Ramos (cell line): ENCODE results near the gene RGL1.

Source experiments
- in situ Hi-C: fragments of 300-500 bp; cut with MboI; formaldehyde crosslinking; loops from one replicate; pipeline ENCODE4 v1.14.3; 2022; ENCODE audit warnings: low sequenced_read_pairs; ENCODE audit not compliant: unreplicated experiment

The RGL1 gene

DNA sequence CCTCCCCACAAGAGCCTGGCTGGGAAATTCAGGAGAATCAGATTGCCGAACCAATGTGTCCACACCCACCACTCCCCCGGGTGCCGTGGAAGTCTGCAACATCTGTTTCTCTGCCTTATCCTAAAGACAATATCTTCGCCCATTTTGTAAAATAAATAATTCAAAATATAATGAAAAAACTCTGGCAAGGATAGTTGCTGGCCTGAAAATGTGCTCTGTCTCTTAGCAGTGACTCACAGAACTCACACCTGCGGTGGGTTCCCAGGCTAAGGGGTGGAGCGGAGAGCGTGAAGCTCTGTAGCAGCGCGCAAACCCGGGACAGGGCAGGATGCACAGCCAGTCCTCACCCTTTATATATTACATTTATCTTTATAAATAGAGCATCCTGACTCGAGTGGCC, 132.7 kb downstream of the RGL1 start:
- in situ Hi-C loops: no loop called here

- in situ Hi-C loops: no loop called here
Observed at GRCh38 chr1:183941001-183941400, 136.1 kb downstream of the RGL1 start.

DNA sequence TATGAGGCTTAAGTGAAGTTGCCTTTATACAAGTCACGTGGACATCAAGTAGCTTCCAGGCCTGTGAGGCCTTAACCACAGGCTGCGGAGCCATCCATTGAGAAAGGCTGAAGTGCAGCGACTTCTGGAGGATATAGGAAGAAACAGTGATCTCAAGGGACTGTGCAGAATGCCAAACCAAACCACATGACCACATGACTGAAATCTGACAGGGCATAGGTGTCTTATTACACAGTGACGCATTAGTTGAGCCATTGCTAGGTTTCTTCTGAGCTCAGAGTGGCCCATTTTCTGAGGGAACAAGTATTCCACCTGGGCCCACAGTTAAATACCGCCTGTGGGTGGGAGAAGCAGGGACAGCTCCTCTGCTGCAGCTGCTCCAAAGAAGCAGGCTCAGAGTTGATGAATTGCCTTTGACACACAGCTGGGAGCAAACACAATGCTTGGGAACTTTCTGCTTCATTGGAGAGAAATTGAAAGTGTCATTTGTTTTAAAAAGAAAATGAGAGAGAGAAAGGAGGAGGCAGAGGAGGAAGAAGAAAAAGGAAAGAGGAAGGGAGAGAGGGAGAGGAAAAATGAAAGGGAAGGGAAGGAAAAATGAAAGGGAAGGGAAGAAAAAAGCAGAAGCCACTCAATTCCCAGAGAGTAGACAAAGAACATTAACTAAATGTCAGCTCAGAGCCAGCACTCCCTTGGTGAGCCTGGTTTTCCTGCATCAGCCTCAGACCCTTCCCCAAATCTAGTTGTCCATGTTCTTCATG, 138.2 kb downstream of the RGL1 start:
- in situ Hi-C loops: no loop called here

- in situ Hi-C loops: no loop called here
Observed at GRCh38 chr1:183945428-183946319, 140.8 kb downstream of the RGL1 start.

- in situ Hi-C loops: no loop called here
Observed at GRCh38 chr1:183946320-183946613, 141.3 kb downstream of the RGL1 start.

DNA sequence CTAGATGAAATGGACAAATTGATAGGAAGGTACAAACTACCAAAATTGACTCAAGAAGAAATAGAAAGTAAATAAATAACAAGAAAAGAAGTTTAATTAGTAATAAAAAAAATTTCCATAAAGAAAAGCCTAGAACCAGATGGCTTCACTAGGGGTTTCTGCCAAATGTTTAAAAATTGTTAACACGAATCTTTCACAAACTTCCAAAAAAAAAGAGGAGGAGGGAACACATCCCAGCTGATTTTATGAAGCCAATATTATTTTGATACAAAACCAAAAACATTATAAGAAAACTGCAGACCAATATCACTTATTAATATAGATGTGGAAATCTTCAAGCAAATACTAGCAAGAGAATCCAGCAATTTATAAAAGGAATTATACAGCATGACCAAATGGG, 143.1 kb downstream of the RGL1 start:
- in situ Hi-C loops: no loop called here

DNA sequence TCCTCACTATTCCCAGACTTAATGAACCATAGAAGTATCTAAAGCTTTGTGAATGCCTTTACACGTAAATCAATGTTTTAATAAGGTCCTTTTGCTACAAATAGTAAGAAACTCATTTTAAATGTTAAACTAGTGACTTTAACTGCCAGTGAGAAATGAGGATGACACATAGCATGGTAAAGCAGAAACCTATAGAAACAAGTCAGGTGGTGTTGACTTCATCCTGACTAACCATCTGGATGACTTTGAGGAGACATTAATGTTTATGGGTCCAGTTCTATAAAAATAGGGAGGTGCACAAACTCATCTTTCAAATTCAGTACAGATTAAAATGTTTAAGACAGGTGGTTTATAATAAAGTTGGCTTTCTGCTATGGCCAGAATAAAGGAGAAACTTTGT, 147.2 kb downstream of the RGL1 start:
- in situ Hi-C loops: no loop called here

GRCh38 chr1:183953031-183953430, 148.1 kb downstream of the RGL1 start:
- in situ Hi-C loops: no loop called here

DNA sequence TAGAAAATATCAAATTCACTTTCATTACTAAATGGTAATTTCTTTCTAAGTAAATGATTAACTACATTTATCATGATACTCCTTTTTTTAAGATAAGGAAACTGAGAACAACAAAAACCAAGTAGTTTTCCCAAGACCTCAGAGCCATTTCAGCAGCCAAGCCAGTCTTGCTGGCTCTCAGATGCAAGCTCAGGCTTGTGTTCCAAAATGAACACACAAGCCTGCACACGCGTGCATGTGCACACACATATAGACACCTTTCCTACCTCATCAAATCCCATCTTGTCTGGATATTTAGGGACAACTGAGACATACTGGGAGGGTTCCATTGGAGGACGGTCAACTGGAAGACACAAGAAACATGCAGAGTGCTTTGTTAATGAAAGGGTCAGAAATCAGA, 149.6 kb downstream of the RGL1 start:
- in situ Hi-C loops: no loop called here

- in situ Hi-C loops: no loop called here
Observed at GRCh38 chr1:183956559-183957188, 151.8 kb downstream of the RGL1 start.

- in situ Hi-C loops: no loop called here
Observed at GRCh38 chr1:183957216-183957830, 152.4 kb downstream of the RGL1 start.

DNA sequence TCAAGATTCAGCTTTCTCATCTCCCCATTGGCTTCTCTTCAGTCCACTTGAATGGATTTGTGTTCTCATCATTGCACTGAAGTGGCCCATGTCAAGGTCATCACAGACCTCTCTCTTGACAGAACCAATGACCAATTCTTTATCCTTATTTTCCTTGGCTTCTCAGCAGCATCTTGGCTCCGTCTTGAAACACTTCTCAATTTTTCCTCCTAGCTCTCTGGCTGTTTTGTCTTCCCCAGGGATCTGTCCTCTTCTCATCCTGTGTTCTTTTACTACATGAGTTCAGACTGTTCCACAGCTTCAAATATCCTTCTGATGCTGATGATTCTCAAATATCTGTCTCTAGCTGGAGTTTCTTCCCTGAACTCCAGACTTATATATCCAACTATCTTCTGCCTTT, 154.0 kb downstream of the RGL1 start:
- in situ Hi-C loops: no loop called here

- in situ Hi-C loops: no loop called here
Observed at GRCh38 chr1:183961132-183961531, 156.2 kb downstream of the RGL1 start.

DNA sequence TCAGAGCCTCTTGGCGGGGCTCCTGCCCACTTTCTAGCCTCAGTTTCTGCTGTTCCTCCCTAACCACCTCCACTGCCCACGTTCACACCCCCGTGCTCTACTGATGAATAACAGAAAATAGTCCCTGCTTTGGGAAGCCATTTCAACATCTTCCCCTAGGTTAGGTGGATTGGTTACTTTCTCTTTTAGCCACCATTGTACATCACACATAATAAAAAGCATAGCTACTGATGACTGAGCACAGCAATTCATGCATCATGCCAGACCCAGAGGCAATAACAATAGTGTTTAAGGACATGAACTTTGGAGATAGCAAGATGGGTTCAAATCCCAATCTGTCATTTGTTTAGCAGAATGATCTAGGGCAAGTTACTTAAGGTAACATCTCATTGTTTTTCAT, 158.0 kb downstream of the RGL1 start:
- in situ Hi-C loops: no loop called here

DNA sequence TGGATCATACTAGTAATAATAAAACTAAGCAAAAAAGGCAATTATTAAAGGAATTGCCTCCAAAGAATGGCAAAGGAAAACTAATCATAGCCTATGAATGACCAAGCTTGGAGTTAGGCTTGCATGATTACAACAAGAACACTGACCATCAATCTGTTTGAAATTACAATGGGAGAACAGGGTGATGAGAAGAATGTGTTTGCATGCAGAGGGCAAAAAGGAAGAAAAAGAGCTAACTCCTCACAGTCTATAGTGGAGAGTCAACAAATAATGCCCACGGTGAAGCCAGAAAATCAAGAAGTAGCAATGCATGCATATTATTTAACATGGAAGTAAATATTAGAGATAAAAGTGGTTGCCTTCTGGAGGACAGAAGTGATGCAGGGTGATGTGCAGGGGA, 160.8 kb downstream of the RGL1 start:
- in situ Hi-C loops: no loop called here

DNA sequence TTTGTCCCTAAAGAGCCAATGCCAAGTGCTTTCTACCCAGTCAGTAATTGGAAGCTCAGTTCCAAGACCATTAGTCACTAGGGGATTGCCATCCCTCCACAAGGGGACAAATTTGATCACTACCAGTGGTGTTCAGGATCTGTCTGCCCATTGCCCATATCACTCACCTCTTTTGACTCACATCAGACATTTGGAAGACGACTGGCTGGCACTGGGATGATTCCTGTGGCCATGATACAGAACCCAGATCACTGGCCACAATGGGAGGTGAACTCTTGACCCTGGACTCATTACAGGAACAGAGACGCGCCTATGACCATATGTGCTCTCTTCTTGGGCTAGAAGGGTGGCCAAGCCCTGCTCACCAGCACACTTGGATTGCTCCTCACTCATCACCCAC, 161.6 kb downstream of the RGL1 start:
- in situ Hi-C loops: no loop called here

GRCh38 chr1:183967914-183968313, 163.0 kb downstream of the RGL1 start:
- in situ Hi-C loops: no loop called here

- in situ Hi-C loops: no loop called here
Observed at GRCh38 chr1:183968386-183968785, 163.5 kb downstream of the RGL1 start.

DNA sequence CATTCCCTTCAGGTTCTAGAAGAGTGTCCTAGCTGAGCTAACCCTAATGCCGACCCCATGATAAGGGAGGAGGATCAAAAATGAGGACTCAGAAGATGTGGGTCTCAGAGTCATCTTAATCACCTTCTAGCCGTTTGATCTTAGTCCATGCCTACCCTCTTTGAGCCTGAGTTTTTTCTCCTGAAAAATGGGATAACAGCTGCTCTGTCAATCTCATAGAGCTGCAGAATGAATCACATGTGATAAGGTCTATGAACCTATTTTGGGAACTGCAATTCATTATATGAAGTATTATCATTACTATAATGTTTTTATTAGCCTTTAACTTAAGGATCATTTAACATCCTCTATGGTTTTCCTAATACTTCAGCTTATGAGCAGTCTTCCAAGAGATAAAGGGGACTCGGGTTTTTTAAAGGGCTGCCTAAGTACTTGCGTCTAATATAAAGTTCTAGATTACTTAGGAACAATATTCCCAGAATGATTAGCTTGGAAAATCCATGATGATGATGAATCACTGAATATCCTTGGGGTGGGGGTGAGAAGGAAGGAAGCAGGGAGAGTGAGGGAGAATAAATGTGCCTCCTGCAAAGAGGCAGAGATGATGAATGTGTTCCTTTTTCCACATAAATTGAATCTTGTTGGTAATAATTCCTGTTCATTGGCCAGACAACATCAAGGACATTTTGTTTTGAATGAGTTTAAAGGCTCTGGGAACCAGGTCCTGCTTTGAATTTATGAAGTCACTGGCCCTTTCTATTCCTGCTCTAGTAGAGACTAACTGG, 165.8 kb downstream of the RGL1 start:
- in situ Hi-C loops: no loop called here

- in situ Hi-C loops: no loop called here
Observed at GRCh38 chr1:183975651-183976050, 170.7 kb downstream of the RGL1 start.
